HUES64 (cell line): ENCODE data around the gene PRPF6.
A peak's percentile ranks its signal among the peaks of the same experiment; 100 is the strongest.

Experiments used
- H3K27ac ChIP-seq: 2 replicates; pipeline ENCODE4 v1.7.0; 2013; ENCODE audit warnings: low read depth, low read length, inconsistent platforms
- H3K27me3 ChIP-seq: 2 replicates; pipeline ENCODE4 v1.6.1; 2013; ENCODE audit warnings: mild to moderate bottlenecking, low read length; ENCODE audit not compliant: insufficient read depth
- H3K36me3 ChIP-seq: 2 replicates; pipeline ENCODE4 v1.6.1; 2013; ENCODE audit warnings: mild to moderate bottlenecking, low read length; ENCODE audit not compliant: insufficient read depth
- H3K4me1 ChIP-seq: 2 replicates; pipeline ENCODE4 v1.6.1; 2013; ENCODE audit warnings: mild to moderate bottlenecking, low read length, moderate library complexity; ENCODE audit not compliant: insufficient read depth
- H3K4me3 ChIP-seq: 2 replicates; pipeline ENCODE4 v1.5.1; 2013; ENCODE audit warnings: mild to moderate bottlenecking, low read length, moderate library complexity
- H3K9ac ChIP-seq: 2 replicates; pipeline ENCODE4 v1.6.1; 2013; ENCODE audit warnings: mild to moderate bottlenecking, low read depth, low read length
- H3K9me3 ChIP-seq: 2 replicates; pipeline ENCODE4 v1.6.1; 2013; ENCODE audit warnings: low read depth, low read length; ENCODE audit not compliant: insufficient read depth
- WGBS: fragments of 150-250, 120-280 bp; methylation state at CpG from one replicate; pipeline ENCODE4 v1.1.7; 2013; ENCODE audit warnings: missing lambda C conversion rate; 5-methylcytosine and 5-hydroxymethylcytosine counted together

PRPF6 gene

DNA sequence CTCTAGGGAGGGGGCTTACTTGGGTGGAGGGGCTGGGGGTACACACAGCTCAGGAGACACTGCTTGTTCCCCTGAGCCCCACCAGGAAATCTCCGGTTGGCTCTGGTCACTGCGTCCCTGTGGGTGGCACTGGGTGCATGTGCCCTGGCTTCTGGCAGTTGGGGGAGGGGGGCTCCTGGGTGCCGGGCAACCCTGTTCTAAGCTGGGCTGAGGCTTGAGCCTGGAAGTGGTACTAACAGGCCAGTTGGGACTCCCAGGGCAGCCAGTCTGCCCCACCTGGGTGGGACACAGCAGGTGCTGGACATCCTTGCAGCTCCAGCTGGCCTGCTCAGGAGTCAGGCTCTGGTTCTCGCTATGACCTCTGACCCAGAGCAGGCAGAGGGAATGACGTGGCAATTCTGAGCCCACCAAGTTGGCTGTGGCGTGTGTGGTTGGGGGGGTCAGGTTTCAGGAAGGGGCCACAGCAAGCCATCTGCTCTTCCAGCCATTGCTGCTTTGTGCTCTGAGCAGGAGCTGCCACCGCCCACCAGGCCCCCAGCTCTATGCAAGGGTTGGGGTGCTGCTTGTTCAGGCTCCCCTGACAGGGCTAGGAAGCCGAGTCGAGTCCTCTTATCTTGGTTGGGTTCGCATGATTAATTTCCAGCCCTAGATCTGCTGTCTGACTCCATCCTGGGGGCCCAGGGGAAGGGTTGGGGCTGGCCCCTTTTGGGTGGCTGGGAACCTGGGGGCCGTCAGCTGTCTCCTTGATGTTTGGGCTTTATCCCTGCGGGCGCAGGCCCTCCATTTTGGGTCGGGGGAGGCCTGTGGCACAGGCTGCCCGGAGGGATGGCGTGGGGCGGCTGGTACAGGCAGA, 55.6 kb downstream of the PRPF6 start:
- no peak overlapping the region for H3K4me3 ChIP-seq
- H3K27ac ChIP-seq, result no peak overlapping the region
- peaks cover 46% of the 10 kb centered on the region for H3K27me3 ChIP-seq
- 0 out of 2 replicates have a peak, but pooled peaks cover 9% of the 10 kb centered on the region for H3K4me1 ChIP-seq
- no peaks in the 10 kb centered on the region for H3K9me3 ChIP-seq
- WGBS, result 76% methylated on average over 17 of the region's 17 CpGs
- peaks cover 31% of the 10 kb centered on the region for H3K36me3 ChIP-seq
- no peak overlapping the region for H3K9ac ChIP-seq

DNA sequence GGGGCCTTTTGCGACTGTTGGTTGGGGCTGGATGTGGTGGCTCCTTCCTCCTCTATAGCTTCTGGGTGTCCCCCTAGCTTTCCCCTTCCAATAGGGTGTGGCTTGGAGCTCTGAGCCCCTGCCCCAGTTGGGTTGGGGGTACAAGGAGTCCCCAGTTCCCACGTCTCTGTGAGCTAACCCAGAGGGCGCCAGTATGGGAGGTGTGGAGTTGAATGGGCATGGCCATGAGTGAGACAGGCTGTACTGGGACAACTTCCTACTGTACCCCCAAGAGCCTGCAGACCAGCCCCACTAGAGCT, 56.2 kb downstream of the PRPF6 start:
- H3K36me3 ChIP-seq, result peaks cover 25% of the 10 kb centered on the region
- H3K27ac ChIP-seq, result no peak overlapping the region
- WGBS, result 73% methylated on average over 3 of the region's 3 CpGs
- H3K4me1 ChIP-seq, result 0 out of 2 replicates have a peak, but pooled peaks cover 9% of the 10 kb centered on the region
- peaks cover 51% of the 10 kb centered on the region for H3K27me3 ChIP-seq
- no peaks in the 10 kb centered on the region for H3K9me3 ChIP-seq
- H3K9ac ChIP-seq, result no peak overlapping the region
- no peak overlapping the region for H3K4me3 ChIP-seq

DNA sequence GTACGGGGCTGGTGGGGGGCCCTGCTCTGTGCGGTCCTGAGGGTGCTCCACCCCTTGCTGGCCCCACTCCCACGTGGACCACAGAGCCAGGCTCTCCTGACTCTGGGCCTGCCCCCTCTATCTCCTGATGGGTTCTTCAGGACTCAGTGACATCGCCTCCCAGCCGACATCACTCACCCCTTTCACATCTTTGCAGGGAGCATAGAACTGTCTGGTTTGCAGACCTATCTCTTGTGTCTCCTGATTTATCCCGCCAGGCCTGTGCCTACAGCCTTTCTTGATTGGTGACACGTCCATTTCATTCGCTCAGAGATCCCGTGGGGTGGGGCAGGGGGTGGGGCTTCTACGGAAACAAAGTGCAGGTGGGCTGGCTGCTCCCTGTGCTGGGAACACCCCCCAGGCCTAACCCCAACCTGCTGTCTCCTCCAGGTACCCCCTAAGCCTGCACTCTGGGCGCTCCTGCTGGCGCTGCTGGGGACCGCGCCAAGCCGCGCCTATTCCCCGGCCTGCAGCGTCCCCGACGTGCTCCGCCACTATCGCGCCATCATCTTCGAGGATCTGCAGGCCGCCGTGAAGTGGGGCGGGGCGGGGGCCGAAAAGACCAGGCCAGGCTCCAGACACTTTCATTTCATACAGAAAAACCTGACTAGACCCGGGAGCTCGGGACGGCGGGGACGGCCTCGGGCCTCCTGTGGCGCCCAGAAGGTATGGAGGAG, 56.7 kb downstream of the PRPF6 start:
- Histone ChIP-seq H3K27me3 (peaks cover 55% of the 10 kb centered on the region), H3K4me1 (0 out of 2 replicates have a peak, but pooled peaks cover 9% of the 10 kb centered on the region), H3K36me3 (peaks cover 20% of the 10 kb centered on the region), H3K9ac (no peak overlapping the region), H3K4me3 (peak overlapping the region; percentile 65), H3K27ac (no peak overlapping the region), H3K9me3 (no peaks in the 10 kb centered on the region)
- WGBS, result 17% methylated on average over 36 of the region's 36 CpGs

DNA sequence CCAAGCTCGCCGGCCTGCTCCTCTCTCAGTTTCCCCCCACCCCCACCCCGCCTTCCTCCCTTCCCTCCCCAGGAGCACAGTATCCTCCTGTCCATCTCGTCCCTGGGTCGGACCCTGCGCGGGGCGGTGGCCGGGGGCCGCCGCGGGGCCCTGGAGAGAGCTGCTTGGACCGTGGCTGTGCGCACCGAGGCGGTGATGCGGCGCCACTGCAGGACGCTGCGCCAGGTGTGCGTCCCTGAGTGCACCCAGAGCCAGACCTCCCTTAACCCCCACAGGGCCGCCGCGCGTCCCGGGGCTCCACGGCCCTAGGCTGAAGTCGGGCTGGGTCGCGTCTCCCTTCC, 57.3 kb downstream of the PRPF6 start:
- peaks cover 16% of the 10 kb centered on the region for H3K36me3 ChIP-seq
- 2% methylated on average over 30 of the region's 30 CpGs for WGBS
- H3K9me3 ChIP-seq, result no peaks in the 10 kb centered on the region

DNA sequence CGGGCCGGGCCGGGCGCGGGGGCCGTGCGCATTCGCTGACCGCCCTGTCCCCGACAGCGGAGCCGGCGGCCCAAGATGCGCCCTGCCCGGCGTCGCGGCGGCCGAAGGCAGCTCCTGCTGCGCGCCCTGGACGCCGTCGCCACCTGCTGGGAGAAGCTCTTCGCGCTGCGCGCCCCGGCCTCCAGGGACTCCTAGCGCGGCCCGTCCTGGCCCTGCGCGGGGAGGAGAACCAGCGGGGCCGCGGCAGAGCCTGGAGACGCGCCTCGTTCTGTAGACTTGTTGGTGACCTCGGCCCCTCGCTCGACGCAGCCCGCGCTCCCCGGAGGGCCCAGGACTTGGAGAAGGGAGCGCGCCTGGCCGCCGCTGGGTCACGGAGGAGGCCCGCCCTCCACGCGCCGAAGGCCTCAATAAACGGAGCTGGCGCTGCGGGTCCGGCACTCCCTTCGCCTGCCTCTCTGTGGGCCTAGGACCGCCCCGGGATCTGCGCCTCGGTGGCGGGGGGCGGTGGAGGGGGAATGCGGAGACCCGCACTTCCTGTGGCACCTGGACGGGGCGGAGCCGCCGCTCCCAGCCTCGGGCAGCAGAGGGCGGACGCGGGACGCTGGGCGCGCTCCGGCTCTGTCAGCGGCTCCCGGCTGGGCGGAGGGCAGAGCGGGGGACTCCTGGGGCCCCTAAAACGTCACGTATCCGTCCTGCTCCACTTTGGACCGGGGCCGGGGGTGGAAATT, 57.8 kb downstream of the PRPF6 start:
- Histone ChIP-seq H3K9me3 (no peaks in the 10 kb centered on the region), H3K9ac (no peak overlapping the region; the same call in 1 of the 2 replicates), H3K4me1 (0 out of 2 replicates have a peak, but pooled peaks cover 9% of the 10 kb centered on the region), H3K27me3 (peaks cover 64% of the 10 kb centered on the region), H3K36me3 (peaks cover 14% of the 10 kb centered on the region), H3K4me3 (peak overlapping the region; percentile 65), H3K27ac (no peak overlapping the region)
- WGBS, result under 1% methylated on average over 91 of the region's 91 CpGs

More for the DNA sequence above, 57.3 kb downstream of the PRPF6 start:
- Histone ChIP-seq H3K4me1 (0 out of 2 replicates have a peak, but pooled peaks cover 9% of the 10 kb centered on the region), H3K4me3 (peak overlapping the region; percentile 65), H3K9ac (no peak overlapping the region), H3K27me3 (peaks cover 59% of the 10 kb centered on the region), H3K27ac (no peak overlapping the region)

DNA sequence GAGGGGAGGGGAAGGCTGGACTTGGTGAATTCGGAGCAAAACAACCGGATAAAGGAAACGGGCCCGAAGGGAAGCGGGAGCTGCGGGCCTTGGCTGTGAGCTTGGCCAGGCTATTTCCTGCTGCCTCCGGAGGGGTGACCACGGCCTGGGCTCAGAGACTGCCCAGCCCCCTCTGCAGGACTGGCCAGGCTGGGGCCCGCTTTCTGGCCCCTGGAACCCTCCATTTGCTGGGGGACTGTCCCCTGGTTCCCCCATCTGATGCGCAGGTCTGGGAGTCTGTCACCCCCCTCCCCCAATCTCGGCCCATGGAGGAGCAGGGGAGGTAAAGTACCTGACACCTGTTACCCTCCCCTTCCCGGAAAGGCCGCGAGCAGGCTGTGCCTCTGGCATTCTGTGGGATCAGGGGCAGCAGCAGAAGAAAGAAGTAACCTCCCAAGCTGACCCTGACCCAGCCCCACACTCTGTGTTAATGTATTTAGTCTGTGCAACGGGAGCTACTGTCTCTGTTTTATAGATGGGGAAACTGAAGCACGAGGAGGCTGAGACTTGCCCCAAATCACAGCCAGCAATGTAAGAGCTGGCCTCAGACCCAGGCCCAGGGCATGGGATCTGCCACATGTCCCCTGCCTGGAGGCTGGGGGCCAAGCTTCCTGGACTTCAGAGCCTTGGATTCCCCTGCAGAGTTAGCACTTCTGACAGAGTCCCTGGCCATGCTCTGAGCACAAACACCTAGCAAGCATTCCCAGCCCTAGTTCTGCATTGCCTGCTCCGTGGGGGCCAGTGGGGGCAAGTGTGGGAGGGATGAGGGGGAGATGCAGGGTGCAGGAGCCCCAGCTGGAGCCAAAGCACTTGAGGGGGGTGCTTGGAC, 58.6 kb downstream of the PRPF6 start:
- Histone ChIP-seq H3K9ac (no peak overlapping the region), H3K4me3 (peak overlapping the region; percentile 65), H3K27me3 (peaks cover 72% of the 10 kb centered on the region), H3K27ac (no peak overlapping the region), H3K4me1 (0 out of 2 replicates have a peak, but pooled peaks cover 9% of the 10 kb centered on the region), H3K9me3 (no peaks in the 10 kb centered on the region), H3K36me3 (peaks cover 6% of the 10 kb centered on the region)
- 18% methylated on average over 16 of the region's 17 CpGs for WGBS

DNA sequence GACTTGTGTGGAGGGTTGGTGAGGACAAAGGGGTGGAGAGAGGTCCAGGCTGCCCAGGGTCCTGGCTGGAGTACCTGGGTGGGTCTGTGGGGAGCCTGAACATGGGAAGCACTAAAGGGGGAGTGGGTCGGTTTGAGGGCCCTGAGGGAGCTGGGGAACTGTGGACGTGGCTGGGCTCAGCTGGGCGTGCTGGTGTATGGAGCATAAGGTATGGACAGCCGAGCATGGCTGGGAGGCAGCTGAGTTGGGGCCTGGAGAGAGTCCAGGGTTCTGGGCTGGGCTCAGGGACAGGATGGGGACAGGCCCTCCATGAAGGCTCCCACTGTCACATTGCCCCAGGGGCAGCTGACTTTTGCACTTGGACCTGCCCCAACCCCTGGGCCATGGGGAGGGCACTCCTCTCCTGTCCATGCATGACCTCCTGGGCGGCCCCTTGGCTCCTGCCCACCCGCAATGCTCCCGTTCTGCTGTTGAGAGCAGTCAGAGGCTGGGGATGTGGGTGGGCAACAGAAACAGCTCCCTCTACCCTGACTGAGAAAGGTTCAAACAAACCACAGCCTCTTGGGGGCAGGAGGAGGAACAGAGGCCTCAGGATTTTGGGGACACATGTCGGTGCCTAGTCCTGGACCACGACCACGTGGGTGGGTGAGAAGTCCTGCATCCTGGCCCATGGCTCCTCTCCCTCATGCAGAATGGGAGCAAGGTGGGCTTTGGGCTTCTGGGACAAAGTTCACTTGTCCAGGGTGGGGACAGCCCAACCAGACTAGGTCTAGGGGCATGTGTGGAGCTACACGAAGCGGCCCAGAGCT, 59.5 kb downstream of the PRPF6 start:
- Histone ChIP-seq H3K9me3 (no peaks in the 10 kb centered on the region), H3K4me1 (peaks cover 12% of the 10 kb centered on the region; the same call in 1 of the 2 replicates), H3K27me3 (peaks cover 81% of the 10 kb centered on the region), H3K9ac (no peak overlapping the region), H3K4me3 (no peak overlapping the region), H3K36me3 (no peaks in the 10 kb centered on the region), H3K27ac (no peak overlapping the region)
- WGBS, result 85% methylated on average over 12 of the region's 12 CpGs

DNA sequence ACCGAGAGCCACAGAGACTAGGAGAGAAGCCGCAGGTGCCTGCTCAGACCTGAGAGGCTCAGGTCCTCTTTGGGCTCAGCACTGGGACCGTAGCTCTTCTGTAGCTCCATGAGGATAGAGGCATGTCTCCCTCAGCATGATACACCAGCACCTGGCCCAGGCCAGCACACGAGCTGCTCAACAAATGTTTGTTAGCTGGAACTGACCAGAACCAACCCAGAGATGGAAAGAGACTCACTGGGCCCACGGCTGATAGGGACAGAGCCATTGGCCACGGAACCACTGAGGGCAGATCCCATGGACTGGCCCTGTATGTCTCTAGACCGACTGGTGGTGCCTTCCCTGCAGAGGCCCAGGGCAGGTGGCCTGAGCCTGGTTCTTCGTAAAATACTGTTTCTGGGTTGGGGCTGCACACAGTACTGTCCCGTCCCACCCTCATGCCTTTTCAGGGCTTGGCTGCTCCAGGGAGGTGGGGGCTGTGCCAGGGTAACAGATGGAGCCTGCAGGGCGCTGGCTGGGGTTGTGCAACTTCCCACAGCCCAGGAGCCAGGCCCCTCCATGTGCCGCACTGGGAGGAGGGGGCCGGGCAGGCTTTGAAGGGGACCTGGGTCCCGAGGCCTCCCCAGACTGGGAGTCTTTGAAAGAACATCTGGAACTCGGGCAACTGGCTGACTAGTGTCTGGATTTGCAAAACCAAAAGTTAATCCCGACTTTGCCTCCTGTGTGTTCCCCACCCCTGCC, 60.3 kb downstream of the PRPF6 start:
- Histone ChIP-seq H3K9me3 (no peaks in the 10 kb centered on the region), H3K4me3 (no peak overlapping the region), H3K27me3 (peaks cover 89% of the 10 kb centered on the region), H3K36me3 (no peaks in the 10 kb centered on the region), H3K9ac (no peak overlapping the region), H3K4me1 (peaks cover 13% of the 10 kb centered on the region; the same call in 1 of the 2 replicates), H3K27ac (no peak overlapping the region)
- WGBS, result 75% methylated on average over 15 of the region's 15 CpGs

DNA sequence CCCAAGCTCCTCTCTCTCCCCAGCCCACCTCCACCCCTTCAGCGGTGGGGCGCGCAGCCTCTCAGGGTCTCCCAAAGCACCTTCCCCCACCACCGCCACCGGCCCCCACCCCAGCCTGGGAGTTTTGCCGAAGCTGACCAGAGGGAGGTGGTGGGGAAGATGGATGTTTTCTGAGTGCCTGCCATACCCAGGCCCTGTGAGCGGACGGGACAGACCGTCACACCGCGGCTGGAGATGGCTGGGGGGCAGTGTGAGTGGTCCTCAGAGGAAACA, 60.8 kb downstream of the PRPF6 start:
- Histone ChIP-seq H3K4me1 (peaks cover 8% of the 10 kb centered on the region; the same call in 1 of the 2 replicates), H3K9ac (no peak overlapping the region), H3K9me3 (no peaks in the 10 kb centered on the region), H3K4me3 (peak overlapping the region; percentile 55), H3K27ac (no peak overlapping the region), H3K36me3 (no peaks in the 10 kb centered on the region), H3K27me3 (peaks cover 94% of the 10 kb centered on the region)
- WGBS, result 26% methylated on average over 8 of the region's 11 CpGs
